Endometrial microvascular endothelial cells (primary cell): Measurements from ENCODE around the gene GJB6. TPM values are rescaled to one million over a fixed set of nuclear protein-coding genes. Genes with fewer than 3 reads are reported as not detected.

Experiments used
- in situ Hi-C: cut with HindIII; loops from 2 replicates; pipeline ENCODE4 v1.10.0; 2017; ENCODE audit warnings: low sequenced_read_pairs, low pct_unique_long_range_greater_than_20kb; ENCODE audit errors: inconsistent ontology term
- total RNA-seq: library from RNA; depleted of rRNA; stranded (reverse); fragments of >200 nt; gene quantifications from one replicate; pipeline ENCODE4 v1.2.3, GENCODE V29; 2015; ENCODE audit errors: inconsistent ontology term

GJB6 gene
- total RNA-seq, 1 donor from 2014 or later, result not detected

DNA sequence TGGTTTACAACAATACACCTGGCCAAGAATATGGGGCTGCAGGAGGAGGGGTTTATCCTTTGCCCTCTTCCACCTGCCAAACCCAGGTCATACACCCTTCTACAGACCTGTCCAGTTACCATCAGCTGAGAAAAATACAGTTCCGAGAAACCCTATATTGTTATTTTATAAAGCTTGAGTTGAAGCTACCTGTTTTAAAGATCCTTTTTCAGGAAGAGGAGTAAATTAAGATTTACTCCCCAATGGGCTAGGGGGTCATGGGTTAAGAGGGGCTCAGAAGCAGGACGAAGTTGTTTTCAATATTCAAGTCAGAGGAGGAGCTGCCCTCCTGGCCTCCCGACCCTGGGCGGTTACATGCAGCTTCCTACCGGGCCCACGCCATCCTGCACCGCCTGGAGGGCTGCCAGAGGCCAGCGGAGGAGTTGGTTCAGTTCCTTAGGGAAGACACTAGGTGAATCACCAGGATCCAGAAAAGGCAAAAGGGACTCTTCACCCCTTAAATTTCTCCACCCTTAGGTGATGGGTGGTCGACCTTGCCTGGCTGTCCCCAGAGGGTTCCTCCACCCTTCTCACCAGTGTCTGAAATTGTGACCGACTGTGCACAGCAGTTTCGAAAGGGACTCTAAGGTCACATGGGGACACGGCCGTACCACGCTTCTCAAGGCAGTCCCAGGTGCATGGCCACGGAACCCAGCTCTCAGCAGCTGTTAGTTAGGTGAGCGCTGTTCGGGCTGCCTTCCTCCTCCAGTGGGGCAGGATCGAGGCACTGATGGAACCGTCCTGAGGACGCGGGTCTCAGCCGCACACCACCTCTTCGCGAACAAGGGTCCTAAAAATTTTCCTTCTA lies 40.6 kb downstream of the GJB6 start:
- in situ Hi-C loops, result loop anchor here (10.0 kb wide), 1 partner anchor 293 kb away; no protein-coding TSS in a partner anchor

- in situ Hi-C loops, result loop anchor here (10.0 kb wide), 1 partner anchor 294 kb away; no protein-coding TSS in a partner anchor
These were observed 41.4 kb downstream of the GJB6 start for GRCh38 chr13:20190481-20191310.

- in situ Hi-C loops, result loop anchor here (10.0 kb wide), 1 partner anchor 295 kb away; no protein-coding TSS in a partner anchor
These were observed 42.0 kb downstream of the GJB6 start for GRCh38 chr13:20190076-20190475.

DNA sequence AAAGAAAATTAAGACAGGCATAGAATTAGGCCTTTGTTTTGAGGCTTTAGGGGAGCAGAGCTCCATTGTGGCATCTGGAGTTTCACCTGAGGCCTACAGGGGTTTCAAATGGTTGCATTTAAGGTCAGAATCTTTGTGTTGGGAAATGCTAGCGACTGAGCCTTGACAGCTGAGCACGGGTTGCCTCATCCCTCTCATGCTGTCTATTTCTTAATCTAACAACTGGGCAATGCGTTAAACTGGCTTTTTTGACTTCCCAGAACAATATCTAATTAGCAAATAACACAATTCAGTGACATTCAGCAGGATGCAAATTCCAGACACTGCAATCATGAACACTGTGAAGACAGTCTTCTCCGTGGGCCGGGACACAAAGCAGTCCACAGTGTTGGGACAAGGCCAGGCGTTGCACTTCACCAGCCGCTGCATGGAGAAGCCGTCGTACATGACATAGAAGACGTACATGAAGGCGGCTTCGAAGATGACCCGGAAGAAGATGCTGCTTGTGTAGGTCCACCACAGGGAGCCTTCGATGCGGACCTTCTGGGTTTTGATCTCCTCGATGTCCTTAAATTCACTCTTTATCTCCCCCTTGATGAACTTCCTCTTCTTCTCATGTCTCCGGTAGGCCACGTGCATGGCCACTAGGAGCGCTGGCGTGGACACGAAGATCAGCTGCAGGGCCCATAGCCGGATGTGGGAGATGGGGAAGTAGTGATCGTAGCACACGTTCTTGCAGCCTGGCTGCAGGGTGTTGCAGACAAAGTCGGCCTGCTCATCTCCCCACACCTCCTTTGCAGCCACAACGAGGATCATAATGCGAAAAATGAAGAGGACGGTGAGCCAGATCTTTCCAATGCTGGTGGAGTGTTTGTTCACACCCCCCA lies 43.2 kb downstream of the GJB6 start:
- in situ Hi-C loops, result no loop called here

DNA sequence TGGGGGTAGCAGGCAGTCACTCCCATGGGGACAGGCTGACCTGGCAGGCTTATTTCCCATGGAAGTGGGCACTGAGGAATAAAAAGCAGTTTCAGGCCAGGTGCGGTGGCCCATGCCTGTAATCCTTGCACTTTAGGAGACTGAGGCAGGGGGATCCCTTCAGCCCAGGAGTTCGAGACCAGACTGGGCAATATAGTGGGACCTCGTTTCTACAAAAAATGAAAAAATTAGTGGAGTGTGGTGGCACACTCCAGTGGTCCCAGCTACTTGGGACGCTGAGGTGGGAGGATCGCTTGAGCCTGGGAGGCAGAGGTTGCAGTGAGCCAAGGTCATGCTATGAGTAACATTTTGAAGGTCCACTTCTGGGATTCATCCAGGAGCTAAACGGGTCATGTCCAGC lies 45.3 kb downstream of the GJB6 start:
- in situ Hi-C loops, result no loop called here

GRCh38 chr13:20185366-20186056 lies 46.6 kb downstream of the GJB6 start:
- in situ Hi-C loops, result no loop called here

DNA sequence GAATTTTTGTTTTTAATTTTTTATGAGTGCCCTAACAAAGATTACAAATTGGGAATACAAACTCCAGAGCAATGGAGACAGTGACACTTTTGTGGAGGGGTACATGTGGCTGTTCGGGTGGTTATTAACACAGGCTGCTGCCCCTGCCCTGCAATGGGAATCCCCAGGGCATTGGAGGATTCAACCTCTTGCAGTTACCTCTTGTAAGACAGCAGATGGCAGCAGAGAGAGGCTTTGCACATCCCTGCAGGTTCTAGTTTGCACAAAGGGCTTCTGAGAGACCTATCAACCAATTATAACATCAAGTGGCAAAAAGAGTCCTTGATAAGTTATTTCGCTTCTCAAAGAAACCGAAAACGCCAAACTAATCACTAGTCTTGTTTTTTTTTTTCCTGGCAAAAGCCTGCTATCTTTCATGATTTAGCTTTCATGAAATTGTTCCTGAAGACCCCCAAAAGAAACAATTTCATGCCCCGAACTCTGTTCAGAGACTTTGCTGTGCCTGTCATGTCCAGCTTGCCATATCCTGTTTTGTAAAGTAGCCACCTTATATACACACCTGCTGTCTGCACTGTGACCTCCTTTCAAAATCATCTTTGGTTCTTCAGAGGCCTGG lies 49.8 kb downstream of the GJB6 start:
- in situ Hi-C loops, result no loop called here

- in situ Hi-C loops, result no loop called here
These were observed 50.9 kb downstream of the GJB6 start for GRCh38 chr13:20181188-20181587.

DNA sequence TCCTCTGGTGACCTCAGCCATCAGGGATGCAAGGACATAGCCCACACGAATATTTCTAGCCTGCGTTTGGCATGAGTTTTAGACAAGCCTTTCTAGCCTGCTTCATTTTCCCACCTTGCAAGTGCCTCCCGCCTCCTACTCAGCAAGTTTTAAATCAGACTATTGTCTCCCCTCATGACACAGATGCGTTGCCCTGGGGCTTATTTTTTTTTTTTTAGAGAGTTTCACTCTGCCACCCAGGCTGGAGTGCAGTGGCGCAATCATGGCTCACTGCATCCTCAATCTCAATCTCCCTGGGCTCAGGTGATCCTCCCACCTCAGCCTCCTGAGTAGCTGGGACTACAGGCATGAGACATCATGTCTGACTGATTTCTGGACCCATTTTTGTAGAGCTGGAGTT lies 54.0 kb downstream of the GJB6 start:
- in situ Hi-C loops, result no loop called here

DNA sequence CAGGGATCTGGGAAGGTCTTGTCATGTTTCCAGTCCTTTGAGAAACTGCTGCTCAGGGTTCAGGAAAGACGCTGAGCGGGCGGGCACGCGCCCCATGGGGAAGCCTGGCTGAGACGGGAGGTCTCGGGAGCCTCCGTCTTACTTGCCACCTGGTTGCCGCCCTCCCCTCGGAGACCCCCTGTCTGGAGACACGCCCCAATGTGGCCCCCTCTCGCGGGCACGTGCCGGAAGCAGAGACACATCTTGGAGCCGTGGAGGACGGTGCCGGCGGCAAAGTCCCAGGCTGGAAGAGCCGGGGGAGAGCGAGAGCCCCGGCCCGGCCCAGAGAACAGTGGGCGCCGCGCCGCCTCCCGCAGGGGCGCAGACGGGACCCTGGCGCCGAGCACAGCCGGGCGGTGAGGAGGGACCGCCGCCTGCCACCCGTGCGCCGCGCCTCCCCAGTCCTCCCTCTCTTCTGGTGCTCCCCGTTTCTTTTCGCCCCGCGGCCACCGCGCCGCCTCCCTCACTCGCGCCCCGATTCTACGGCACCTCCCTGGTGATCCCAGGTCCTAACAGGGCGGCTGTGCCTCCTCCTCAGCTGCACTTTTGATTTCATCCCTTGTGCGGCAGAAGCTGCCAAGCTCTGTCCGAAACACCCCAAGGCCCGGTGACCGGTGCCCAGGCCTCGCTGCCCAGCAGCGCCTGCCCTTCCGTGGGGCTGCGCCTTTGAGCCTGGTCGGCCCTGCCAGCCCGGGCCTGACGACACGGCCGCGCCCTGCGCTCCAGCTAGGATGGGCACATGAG lies 54.9 kb downstream of the GJB6 start:
- in situ Hi-C loops, result no loop called here

DNA sequence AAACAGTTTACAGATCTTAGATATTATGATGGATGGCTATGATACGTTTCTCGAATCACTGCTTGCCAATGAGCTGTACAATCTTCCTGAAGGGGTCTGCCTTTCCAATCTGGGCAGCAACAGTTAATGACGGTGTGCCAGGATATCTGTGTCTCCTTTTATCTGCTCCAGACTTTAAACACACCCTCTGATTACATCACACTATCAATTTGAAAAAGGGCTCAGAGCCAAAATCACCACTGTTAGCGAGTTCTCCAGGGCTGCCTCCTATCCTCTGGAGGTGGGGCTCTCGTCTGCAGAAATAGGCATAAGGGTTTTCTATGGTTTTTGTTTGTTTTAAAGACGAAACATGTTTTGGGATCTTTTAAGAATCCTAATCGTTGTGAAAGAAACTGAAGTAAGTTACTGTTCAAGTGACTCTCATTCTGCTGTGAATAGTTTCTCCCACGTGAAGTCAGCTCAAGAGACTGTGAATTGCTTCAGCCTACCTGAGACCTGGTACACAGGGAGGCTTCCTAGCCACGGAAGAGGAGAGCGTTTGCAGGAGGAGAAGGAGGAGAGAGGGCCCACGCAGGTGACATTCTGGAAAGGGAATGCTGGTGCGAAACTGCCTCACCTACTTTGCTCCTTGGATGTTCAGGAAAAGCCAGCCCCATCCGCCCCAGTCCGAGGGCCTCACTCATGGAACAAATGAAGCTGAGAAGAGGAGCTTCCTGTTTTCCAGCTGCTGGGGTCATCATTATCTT lies 56.0 kb downstream of the GJB6 start:
- in situ Hi-C loops, result no loop called here

DNA sequence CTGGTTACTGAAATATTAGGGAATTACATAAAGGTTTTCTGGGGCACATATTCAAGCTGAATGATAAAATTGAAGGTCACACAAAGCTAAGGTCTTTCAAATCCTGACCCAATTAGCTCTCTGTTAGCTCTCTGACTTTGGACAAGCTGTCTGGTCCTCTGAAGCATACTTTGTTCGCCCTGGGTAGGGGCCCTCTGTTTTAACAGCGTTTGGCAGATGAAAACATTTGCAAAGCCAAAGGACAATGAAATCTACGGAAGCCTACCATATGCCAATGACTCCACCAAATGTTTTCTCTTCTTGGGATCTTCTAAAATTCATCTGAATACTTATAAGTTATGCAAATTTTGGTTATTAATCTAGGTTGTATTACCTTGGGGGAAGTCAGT lies 56.7 kb downstream of the GJB6 start:
- in situ Hi-C loops, result no loop called here

DNA sequence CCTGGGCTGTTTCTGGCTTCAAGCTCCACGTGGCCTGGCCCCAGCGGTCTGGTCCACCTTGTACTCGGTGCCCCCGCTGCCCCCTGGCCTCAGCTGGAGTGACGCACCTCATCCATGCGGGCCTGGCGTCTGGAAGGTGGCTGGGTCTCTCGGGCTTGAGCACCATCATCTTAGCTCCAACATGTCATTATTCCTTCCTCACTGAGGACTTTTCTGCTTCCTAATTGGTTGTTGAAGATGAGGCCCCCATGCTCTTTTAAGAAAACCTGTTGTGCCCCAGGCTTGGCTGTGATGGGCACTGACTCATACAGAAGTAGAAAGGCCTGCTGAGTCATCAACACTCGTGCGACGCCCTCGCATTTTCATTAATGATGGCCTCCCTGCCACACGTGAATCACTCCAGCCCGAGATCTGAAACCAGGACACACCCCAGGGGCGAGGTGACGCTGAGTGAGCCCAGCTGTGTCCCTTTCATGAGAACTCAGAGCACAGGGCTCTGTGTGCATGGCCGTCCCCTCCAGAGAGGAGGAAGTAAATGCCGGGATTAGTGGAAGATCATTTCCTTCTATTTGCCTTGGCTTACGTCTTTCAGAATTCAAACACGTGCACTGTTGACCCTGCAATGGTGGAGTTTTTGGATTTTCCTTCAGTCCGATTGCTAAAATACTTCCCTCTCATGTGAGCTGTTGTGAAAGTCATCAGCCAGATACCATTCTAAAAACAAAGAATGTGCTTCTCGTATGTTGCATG lies 57.3 kb downstream of the GJB6 start:
- in situ Hi-C loops, result no loop called here

GRCh38 chr13:20173116-20173746 lies 58.9 kb downstream of the GJB6 start:
- in situ Hi-C loops, result no loop called here
